ENCODE measurements around the gene CELF6.

DNA sequence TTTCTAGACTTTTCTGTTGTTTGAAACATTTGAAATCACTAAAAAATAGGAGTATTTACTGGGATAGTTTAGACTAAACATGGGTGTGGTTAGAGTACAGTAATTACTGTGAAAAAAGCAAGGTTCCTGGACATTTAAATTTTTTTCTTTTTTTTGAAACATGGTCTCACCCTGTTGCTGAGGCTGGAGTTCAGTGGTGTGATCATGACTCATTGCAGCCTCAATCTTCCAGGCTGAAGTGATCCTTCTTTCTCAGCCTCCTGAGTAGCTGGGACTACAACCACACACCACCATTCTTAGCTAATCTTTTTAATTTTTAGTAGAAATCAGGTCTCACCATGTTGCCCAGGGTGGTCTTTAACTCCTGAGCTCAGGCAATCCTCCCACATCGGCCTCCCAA lies 20.4 kb upstream of the CELF6 start:
- TF ChIP-seq, protein P1, sequence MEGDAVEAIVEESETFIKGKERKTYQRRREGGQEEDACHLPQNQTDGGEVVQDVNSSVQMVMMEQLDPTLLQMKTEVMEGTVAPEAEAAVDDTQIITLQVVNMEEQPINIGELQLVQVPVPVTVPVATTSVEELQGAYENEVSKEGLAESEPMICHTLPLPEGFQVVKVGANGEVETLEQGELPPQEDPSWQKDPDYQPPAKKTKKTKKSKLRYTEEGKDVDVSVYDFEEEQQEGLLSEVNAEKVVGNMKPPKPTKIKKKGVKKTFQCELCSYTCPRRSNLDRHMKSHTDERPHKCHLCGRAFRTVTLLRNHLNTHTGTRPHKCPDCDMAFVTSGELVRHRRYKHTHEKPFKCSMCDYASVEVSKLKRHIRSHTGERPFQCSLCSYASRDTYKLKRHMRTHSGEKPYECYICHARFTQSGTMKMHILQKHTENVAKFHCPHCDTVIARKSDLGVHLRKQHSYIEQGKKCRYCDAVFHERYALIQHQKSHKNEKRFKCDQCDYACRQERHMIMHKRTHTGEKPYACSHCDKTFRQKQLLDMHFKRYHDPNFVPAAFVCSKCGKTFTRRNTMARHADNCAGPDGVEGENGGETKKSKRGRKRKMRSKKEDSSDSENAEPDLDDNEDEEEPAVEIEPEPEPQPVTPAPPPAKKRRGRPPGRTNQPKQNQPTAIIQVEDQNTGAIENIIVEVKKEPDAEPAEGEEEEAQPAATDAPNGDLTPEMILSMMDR (IDR thresholded peaks at IDR 0.05; ENCODE audit: insufficient read depth, low read length), result no peak
- TF ChIP-seq, protein P2, sequence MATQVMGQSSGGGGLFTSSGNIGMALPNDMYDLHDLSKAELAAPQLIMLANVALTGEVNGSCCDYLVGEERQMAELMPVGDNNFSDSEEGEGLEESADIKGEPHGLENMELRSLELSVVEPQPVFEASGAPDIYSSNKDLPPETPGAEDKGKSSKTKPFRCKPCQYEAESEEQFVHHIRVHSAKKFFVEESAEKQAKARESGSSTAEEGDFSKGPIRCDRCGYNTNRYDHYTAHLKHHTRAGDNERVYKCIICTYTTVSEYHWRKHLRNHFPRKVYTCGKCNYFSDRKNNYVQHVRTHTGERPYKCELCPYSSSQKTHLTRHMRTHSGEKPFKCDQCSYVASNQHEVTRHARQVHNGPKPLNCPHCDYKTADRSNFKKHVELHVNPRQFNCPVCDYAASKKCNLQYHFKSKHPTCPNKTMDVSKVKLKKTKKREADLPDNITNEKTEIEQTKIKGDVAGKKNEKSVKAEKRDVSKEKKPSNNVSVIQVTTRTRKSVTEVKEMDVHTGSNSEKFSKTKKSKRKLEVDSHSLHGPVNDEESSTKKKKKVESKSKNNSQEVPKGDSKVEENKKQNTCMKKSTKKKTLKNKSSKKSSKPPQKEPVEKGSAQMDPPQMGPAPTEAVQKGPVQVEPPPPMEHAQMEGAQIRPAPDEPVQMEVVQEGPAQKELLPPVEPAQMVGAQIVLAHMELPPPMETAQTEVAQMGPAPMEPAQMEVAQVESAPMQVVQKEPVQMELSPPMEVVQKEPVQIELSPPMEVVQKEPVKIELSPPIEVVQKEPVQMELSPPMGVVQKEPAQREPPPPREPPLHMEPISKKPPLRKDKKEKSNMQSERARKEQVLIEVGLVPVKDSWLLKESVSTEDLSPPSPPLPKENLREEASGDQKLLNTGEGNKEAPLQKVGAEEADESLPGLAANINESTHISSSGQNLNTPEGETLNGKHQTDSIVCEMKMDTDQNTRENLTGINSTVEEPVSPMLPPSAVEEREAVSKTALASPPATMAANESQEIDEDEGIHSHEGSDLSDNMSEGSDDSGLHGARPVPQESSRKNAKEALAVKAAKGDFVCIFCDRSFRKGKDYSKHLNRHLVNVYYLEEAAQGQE (IDR thresholded peaks at IDR 0.05; ENCODE audit: insufficient replicate concordance, low read depth), result no peak
- TF ChIP-seq GABPA (IDR thresholded peaks at IDR 0.05; ENCODE audit: low read depth), result no peak
- no peak for TF ChIP-seq SPI1 (IDR thresholded peaks at IDR 0.05; ENCODE audit: borderline replicate concordance, low read depth)
- TF ChIP-seq POLR2AphosphoS5 (IDR thresholded peaks at IDR 0.05; ENCODE audit: low read depth), result no peak
